Gastrocnemius medialis (tissue), 4 donors: Measurements from ENCODE around the gene LPAR5. TPM values are rescaled to one million over a fixed set of nuclear protein-coding genes. Genes with fewer than 3 reads are reported as not detected.

Experiments used
- ATAC-seq, 2 donors: fragments of 150-250 bp; one replicate each; pipeline ENCODE4 v1.9.1; 2016
- DNase-seq, 2 donors: peaks; one replicate each; pipeline ENCODE4 v3.0.0-alpha.2; 2019
- H3K27ac ChIP-seq, 4 donors: fragments of 200-600 bp; sonication (generic); 1 replicate in 1 of 4; 2 replicates in 3 of 4; pipeline ENCODE4 v1.5.1; 2016 to 2018; ENCODE audit warnings: mild to moderate bottlenecking in 2 of 4, moderate library complexity in 1 of 4
- H3K27me3 ChIP-seq, 3 donors: fragments of 200-600 bp; sonication (generic) in 2 of 3; 1 replicate in 1 of 3; 2 replicates in 2 of 3; pipeline versions ENCODE4 v1.5.1 to v1.6.0; 2016 to 2019; ENCODE audit warnings: mild to moderate bottlenecking in 1 of 3, moderate library complexity in 1 of 3
- H3K36me3 ChIP-seq, 2 donors: fragments of 200-600 bp; sonication (generic) in 1 of 2; one replicate each; pipeline ENCODE4 v1.5.1; 2017 to 2018
- H3K4me1 ChIP-seq, 2 donors: fragments of 200-600 bp; sonication (generic) in 1 of 2; one replicate each; pipeline ENCODE4 v1.5.1; 2016 to 2017; ENCODE audit warnings: mild to moderate bottlenecking in 2 of 2
- H3K4me3 ChIP-seq, 4 donors: fragments of 200-600 bp; sonication (generic) in 3 of 4; 1 replicate in 1 of 4; 2 replicates in 3 of 4; pipeline ENCODE4 v1.5.1; 2016 to 2019; ENCODE audit warnings: mild to moderate bottlenecking in 2 of 4
- H3K9me3 ChIP-seq, 3 donors: fragments of 200-600 bp; sonication (generic) in 2 of 3; 1 replicate in 1 of 3; 2 replicates in 2 of 3; pipeline ENCODE4 v1.5.1; 2016 to 2019
- CTCF ChIP-seq, 5 experiments: fragments of 450-650 bp in 3 of 5; fragments of 200-600 bp in 2 of 5; sonication (generic) in 2 of 5; IDR thresholded peaks in 4 of 5; conservative IDR thresholded peaks in 1 of 5; 1 replicate in 4 of 5; 2 replicates in 1 of 5; pipeline ENCODE4 v1.5.1; 2016 to 2019; ENCODE audit warnings: antibody characterized with exemption in 5 of 5, mild to moderate bottlenecking in 3 of 5, moderate library complexity in 3 of 5
- POLR2A ChIP-seq, 2 donors: fragments of 450-650 bp; IDR thresholded peaks; one replicate each; pipeline ENCODE4 v1.6.1; 2017; ENCODE audit warnings: antibody characterized with exemption in 2 of 2, mild to moderate bottlenecking in 2 of 2, moderate library complexity in 2 of 2
- in situ Hi-C, 4 donors: fragments of 200-750 bp; cut with MboI; loops; one replicate each; pipeline versions ENCODE4 v1.15.0 to v1.8.0; 2017; ENCODE audit warnings: low sequenced_read_pairs in 4 of 4
- intact Hi-C: fragments of 100-400 bp; cut with DNase I; formaldehyde crosslinking; loops from one replicate; pipeline ENCODE4 v1.15.1; 2023; ENCODE audit warnings: low total_unique reads
- total RNA-seq, 4 donors: library from RNA; depleted of rRNA; stranded (reverse); fragments of >200 nt; gene quantifications; one replicate each; pipeline versions ENCODE4 v1.1.0 to v1.2.3, GENCODE V29; 2016

The LPAR5 gene
- total RNA-seq, 4 donors from 2014 or later, result 0.17 to 0.75 (median 0.47) TPM

DNA sequence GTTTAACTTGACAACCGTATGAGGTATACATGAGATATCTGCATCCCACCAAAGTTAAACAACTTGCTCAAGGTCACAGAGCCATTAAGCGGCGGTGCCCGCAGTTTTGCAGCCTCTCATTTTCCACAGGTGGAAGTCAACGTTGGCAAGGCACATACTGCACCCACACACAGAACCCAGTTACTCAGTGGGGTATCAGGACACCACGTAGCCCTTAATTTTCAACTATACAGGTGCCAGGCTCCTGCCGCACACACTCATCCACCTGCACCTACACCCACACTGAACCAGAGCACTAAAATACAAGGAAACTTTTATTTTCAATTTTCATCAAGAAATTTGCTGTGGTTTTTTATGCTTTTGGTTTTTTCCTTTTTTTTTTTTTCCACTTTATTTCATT, 66.0 kb downstream of the LPAR5 start:
- H3K27ac ChIP-seq, result peak overlapping the region in 1 of 4 donors; percentile 91
- in situ Hi-C loops, result no loop called here
- H3K27me3 ChIP-seq, result no peaks in the 10 kb centered on the region
- H3K4me1 ChIP-seq, result peaks cover 14 to 15% of the 10 kb centered on the region in 2 donors
- intact Hi-C loops, result loop anchor here (2.0 kb wide), 1 partner anchor 37 kb away; the partner anchor contains the start of gene CHD4
- no peak for ATAC-seq
- no peaks in the 10 kb centered on the region for H3K9me3 ChIP-seq
- H3K36me3 ChIP-seq, result peaks cover 4 to 73% of the 10 kb centered on the region in 2 donors
- no peak for DNase-seq
- H3K4me3 ChIP-seq, result no peak overlapping the region
- TF ChIP-seq CTCF (IDR thresholded peaks at IDR 0.05 in 4 of 5, conservative IDR thresholded peaks at IDR 0.05 in 1 of 5) (no peak), POLR2A (IDR thresholded peaks at IDR 0.05) (no peak)

DNA sequence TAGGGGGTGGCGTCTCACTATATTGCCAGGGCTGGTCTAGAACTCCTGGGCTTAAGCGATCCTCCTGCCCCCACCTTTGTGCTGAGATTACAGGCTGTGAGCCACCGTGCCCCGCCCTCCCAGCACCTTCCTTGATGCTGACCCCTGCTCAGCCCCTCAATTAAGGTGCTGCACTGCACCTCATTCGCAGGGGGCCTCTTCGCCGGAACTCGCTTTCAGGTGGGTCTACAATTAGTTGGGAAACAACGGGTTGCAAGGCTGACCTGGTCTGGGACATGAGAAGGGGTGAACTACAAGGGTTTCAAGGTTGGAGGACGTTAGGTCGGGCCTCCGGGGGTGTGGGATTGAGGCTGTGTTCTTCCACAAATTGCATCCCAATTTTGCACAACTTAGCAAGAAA, 66.4 kb downstream of the LPAR5 start:
- no peak for DNase-seq
- Histone ChIP-seq H3K4me3 (no peak overlapping the region), H3K27me3 (no peaks in the 10 kb centered on the region), H3K9me3 (no peaks in the 10 kb centered on the region), H3K27ac (peak overlapping the region in 3 of 4 donors; percentile 91 to 98 (median 95)), H3K36me3 (peaks cover 4 to 73% of the 10 kb centered on the region in 2 donors), H3K4me1 (peaks cover 14 to 15% of the 10 kb centered on the region in 2 donors)
- in situ Hi-C loops (no loop called here), intact Hi-C loops (loop anchor here (2.0 kb wide), 1 partner anchor 37 kb away; the partner anchor contains the start of gene CHD4)
- no peak for ATAC-seq
- TF ChIP-seq CTCF (IDR thresholded peaks at IDR 0.05 in 4 of 5, conservative IDR thresholded peaks at IDR 0.05 in 1 of 5) (no peak), POLR2A (IDR thresholded peaks at IDR 0.05) (no peak)

Other genes with a start within 250 kb of the LPAR5 start
- gene CD27, start 191.0 kb downstream of the LPAR5 start, total RNA-seq, result under 1 TPM in 1 of 4 donors, not detected in 3; 0.55 TPM
- gene TAPBPL, start 183.9 kb downstream of the LPAR5 start, total RNA-seq, result 1 to 10 TPM; 3.8 to 8.6 (median 5.8) TPM
- gene VAMP1, start 165.3 kb downstream of the LPAR5 start, total RNA-seq, result 1 to 10 TPM; 1.1 to 2.0 (median 1.4) TPM
- gene MRPL51, start 142.7 kb downstream of the LPAR5 start, total RNA-seq, result 100 to 1,000 TPM in 3 of 4 donors, 10 to 100 TPM in 1; 76.6 to 147 (median 124) TPM
- gene NCAPD2, start 141.9 kb downstream of the LPAR5 start, total RNA-seq, result 100 to 1,000 TPM in 1 of 4 donors, 10 to 100 TPM in 3; 12.3 to 250 (median 13.3) TPM
- gene GAPDH, start 101.4 kb downstream of the LPAR5 start, total RNA-seq, result over 10,000 TPM; 11,241 to 15,891 (median 13,472) TPM
- 10 to 100 TPM in 1 of 4 donors, 1 to 10 TPM in 3; 6.8 to 10.5 (median 8.3) TPM for gene IFFO1, start 79.9 kb downstream of the LPAR5 start, total RNA-seq
- gene NOP2, start 67.7 kb downstream of the LPAR5 start, total RNA-seq, result 10 to 100 TPM; 25.7 to 63.3 (median 45.3) TPM
- gene CHD4, start 28.6 kb downstream of the LPAR5 start, total RNA-seq, result 100 to 1,000 TPM; 128 to 173 (median 148) TPM
- under 1 TPM in 3 of 4 donors, not detected in 1; 0.27 to 0.71 (median 0.65) TPM for gene ACRBP, start 11.5 kb upstream of the LPAR5 start, total RNA-seq
- gene ING4, start 27.2 kb upstream of the LPAR5 start, total RNA-seq, result 10 to 100 TPM; 12.8 to 28.9 (median 19.7) TPM
- 10 to 100 TPM; 22.4 to 35.3 (median 27.9) TPM for gene ZNF384, start 53.4 kb upstream of the LPAR5 start, total RNA-seq
- not detected for gene PIANP, start 64.9 kb upstream of the LPAR5 start, total RNA-seq
- 100 to 1,000 TPM in 2 of 4 donors, 10 to 100 TPM in 2; 82.0 to 132 (median 99.0) TPM for gene COPS7A, start 88.1 kb upstream of the LPAR5 start, total RNA-seq
- 100 to 1,000 TPM; 105 to 181 (median 165) TPM for gene MLF2, start 117.2 kb upstream of the LPAR5 start, total RNA-seq
- gene PTMS, start 130.4 kb upstream of the LPAR5 start, total RNA-seq, result 10 to 100 TPM; 15.0 to 40.4 (median 31.5) TPM
- gene LAG3, start 136.6 kb upstream of the LPAR5 start, total RNA-seq, result not detected
- gene CD4, start 153.6 kb upstream of the LPAR5 start, total RNA-seq, result 10 to 100 TPM in 1 of 4 donors, 1 to 10 TPM in 3; 1.8 to 12.9 (median 3.8) TPM
- under 1 TPM in 3 of 4 donors, not detected in 1; 0.16 to 0.31 (median 0.20) TPM for gene GPR162, start 185.9 kb upstream of the LPAR5 start, total RNA-seq
- 1 to 10 TPM in 3 of 4 donors, under 1 TPM in 1; 0.66 to 4.7 (median 1.5) TPM for gene P3H3, start 192.4 kb upstream of the LPAR5 start, total RNA-seq
- not detected for gene GNB3, start 205.0 kb upstream of the LPAR5 start, total RNA-seq
- 1 to 10 TPM in 1 of 4 donors, under 1 TPM in 3; 0.25 to 4.4 (median 0.65) TPM for gene CDCA3, start 215.3 kb upstream of the LPAR5 start, total RNA-seq
- 100 to 1,000 TPM in 1 of 4 donors, 10 to 100 TPM in 3; 66.4 to 120 (median 74.1) TPM for gene USP5, start 216.2 kb upstream of the LPAR5 start, total RNA-seq
- 100 to 1,000 TPM; 500 to 741 (median 604) TPM for gene TPI1, start 231.6 kb upstream of the LPAR5 start, total RNA-seq
- 10 to 100 TPM in 1 of 4 donors, 1 to 10 TPM in 3; 4.6 to 10.0 (median 5.0) TPM for gene SPSB2, start 237.3 kb upstream of the LPAR5 start, total RNA-seq